Mesenchymal stem cell (in vitro differentiated cells and primary cell): Measurements from ENCODE around the gene HDGF.

ENCODE experiments used
- DNase-seq: peaks from one replicate; pipeline ENCODE4 v3.0.0-alpha.2; 2013
- H2AFZ ChIP-seq: one replicate; pipeline ENCODE4 v1.6.1; 2013; ENCODE audit warnings: low read depth, mild to moderate bottlenecking, control low read depth, inconsistent platforms, low read length, moderate library complexity
- H2AK5ac ChIP-seq: 2 replicates; pipeline ENCODE4 v1.6.1; 2013; ENCODE audit warnings: low read length, moderate library complexity, mild to moderate bottlenecking, inconsistent platforms; ENCODE audit not compliant: severe bottlenecking
- H2BK120ac ChIP-seq: one replicate; pipeline ENCODE4 v1.6.1; 2013; ENCODE audit warnings: low read depth, mild to moderate bottlenecking, inconsistent platforms, low read length, moderate library complexity
- H2BK12ac ChIP-seq, 2 experiments: one replicate each; pipeline ENCODE4 v1.6.1; 2013; ENCODE audit warnings: inconsistent platforms in 2 of 2, low read length in 2 of 2, mild to moderate bottlenecking in 2 of 2, moderate library complexity in 2 of 2, control low read depth in 1 of 2
- H2BK15ac ChIP-seq: one replicate; pipeline ENCODE4 v1.6.1; 2013; ENCODE audit warnings: mild to moderate bottlenecking, low read depth, inconsistent platforms; ENCODE audit not compliant: poor library complexity, severe bottlenecking
- H2BK5ac ChIP-seq: 2 replicates; pipeline ENCODE4 v1.6.1; 2013; ENCODE audit warnings: low read depth, mild to moderate bottlenecking, low read length, control low read depth, inconsistent platforms; ENCODE audit not compliant: poor library complexity, severe bottlenecking
- H3K14ac ChIP-seq, 2 experiments: one replicate each; pipeline ENCODE4 v1.6.1; 2013; ENCODE audit warnings: inconsistent platforms in 2 of 2, low read length in 2 of 2, control low read depth in 1 of 2, mild to moderate bottlenecking in 1 of 2, moderate library complexity in 1 of 2
- H3K18ac ChIP-seq, 2 experiments: one replicate each; pipeline ENCODE4 v1.6.1; 2013; ENCODE audit warnings: inconsistent platforms in 2 of 2, low read length in 2 of 2, control low read depth in 1 of 2, low read depth in 1 of 2, mild to moderate bottlenecking in 1 of 2
- H3K23ac ChIP-seq, 2 experiments: one replicate each; pipeline ENCODE4 v1.6.1; 2013; ENCODE audit warnings: inconsistent platforms in 2 of 2, low read length in 2 of 2, mild to moderate bottlenecking in 2 of 2, moderate library complexity in 2 of 2, control low read depth in 1 of 2
- H3K27ac ChIP-seq: 2 replicates; pipeline ENCODE4 v1.5.1; 2013; ENCODE audit warnings: mild to moderate bottlenecking, moderate library complexity, low read length, control low read depth, inconsistent platforms; ENCODE audit not compliant: poor library complexity, severe bottlenecking
- H3K27me3 ChIP-seq, 2 experiments: 2 replicates each; pipeline versions ENCODE4 v1.6.1 to v1.7.0; 2013; ENCODE audit warnings: low read length in 2 of 2, mild to moderate bottlenecking in 2 of 2, moderate library complexity in 2 of 2, control low read depth in 1 of 2, inconsistent platforms in 1 of 2; ENCODE audit not compliant: control insufficient read depth in 1 of 2, insufficient read depth in 1 of 2
- H3K36me3 ChIP-seq, 2 experiments: 2 replicates each; pipeline versions ENCODE4 v1.6.1 to v1.7.0; 2013; ENCODE audit warnings: low read length in 2 of 2, control low read depth in 1 of 2, inconsistent platforms in 1 of 2, low read depth in 1 of 2, mild to moderate bottlenecking in 1 of 2; ENCODE audit not compliant: insufficient read depth in 2 of 2, control insufficient read depth in 1 of 2
- H3K4ac ChIP-seq, 2 experiments: one replicate each; pipeline ENCODE4 v1.6.1; 2013; ENCODE audit warnings: inconsistent platforms in 2 of 2, low read length in 2 of 2, mild to moderate bottlenecking in 2 of 2, moderate library complexity in 2 of 2, control low read depth in 1 of 2, low read depth in 1 of 2
- H3K4me1 ChIP-seq: 2 replicates; pipeline ENCODE4 v1.6.1; 2013; ENCODE audit warnings: low read depth, low read length, control low read depth; ENCODE audit not compliant: control insufficient read depth, insufficient read depth
- H3K4me2 ChIP-seq: 2 replicates; pipeline ENCODE4 v1.6.1; 2013; ENCODE audit warnings: low read length, mild to moderate bottlenecking, inconsistent platforms; ENCODE audit not compliant: poor library complexity, severe bottlenecking
- H3K4me3 ChIP-seq, 2 experiments: 2 replicates each; pipeline versions ENCODE4 v1.5.1 to v1.7.0; 2013; ENCODE audit warnings: low read length in 2 of 2, mild to moderate bottlenecking in 2 of 2, control low read depth in 1 of 2, low read depth in 1 of 2; ENCODE audit not compliant: insufficient read depth in 1 of 2
- H3K79me1 ChIP-seq: replicated peaks from 2 replicates; pipeline ENCODE4 v1.6.1; 2013; ENCODE audit warnings: mild to moderate bottlenecking, control low read depth, low read length, inconsistent platforms; ENCODE audit not compliant: poor library complexity, severe bottlenecking
- H3K9ac ChIP-seq: 2 replicates; pipeline ENCODE4 v1.7.0; 2013; ENCODE audit warnings: mild to moderate bottlenecking, low read length, moderate library complexity
- H3K9me3 ChIP-seq: 2 replicates; pipeline ENCODE4 v1.7.0; 2013; ENCODE audit warnings: mild to moderate bottlenecking, low read length; ENCODE audit not compliant: control insufficient read depth
- H4K8ac ChIP-seq: one replicate; pipeline ENCODE4 v1.6.1; 2013; ENCODE audit warnings: inconsistent platforms, mild to moderate bottlenecking, low read length, moderate library complexity
- H4K91ac ChIP-seq: one replicate; pipeline ENCODE4 v1.6.1; 2013; ENCODE audit warnings: mild to moderate bottlenecking, low read length, inconsistent platforms
- WGBS: methylation state at CpG from one replicate; pipeline ENCODE4 v1.1.7; 2013; ENCODE audit warnings: mixed read lengths; 5-methylcytosine and 5-hydroxymethylcytosine counted together

The HDGF gene

DNA sequence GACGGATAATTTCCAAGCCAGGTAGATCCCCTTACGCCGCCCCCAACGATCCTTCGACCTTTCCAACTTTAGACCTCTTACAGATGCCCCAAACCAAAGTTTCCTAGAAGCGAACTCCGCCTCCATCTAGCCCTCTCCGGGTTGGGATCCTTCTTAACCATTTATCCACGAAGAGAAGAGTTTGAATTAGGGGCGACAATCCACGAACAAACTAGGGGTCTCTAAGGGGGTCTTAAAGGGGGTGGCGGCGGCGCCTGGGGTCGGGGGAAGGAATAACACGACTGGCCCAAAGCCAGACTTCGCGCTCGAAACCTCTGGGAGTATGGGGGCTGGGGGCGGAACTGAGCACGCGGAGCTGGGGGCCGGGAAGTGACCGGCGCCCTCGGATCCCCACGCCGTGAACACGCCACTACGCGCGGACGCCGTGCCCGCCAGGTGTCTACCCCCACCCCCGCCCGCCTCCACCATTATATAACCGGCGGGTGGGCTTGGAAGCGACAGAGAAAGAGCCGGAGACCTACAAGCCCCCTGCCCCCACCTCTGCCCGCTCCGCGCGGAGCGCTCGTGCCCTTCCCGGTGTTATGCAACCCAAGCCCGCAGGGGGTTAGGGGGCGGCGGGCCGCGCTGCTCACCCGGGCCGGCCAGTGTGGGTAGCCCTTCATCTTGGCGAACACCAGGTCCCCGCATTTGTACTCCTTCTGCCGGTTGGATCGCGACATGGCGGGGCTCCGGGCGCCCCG is 594 bp downstream of the HDGF start:
- peak overlapping the region; percentile 14 to 92 for H2BK12ac ChIP-seq
- peak overlapping the region; percentile 94 for H3K9ac ChIP-seq
- H3K4me1 ChIP-seq: peaks cover 33% of the 10 kb centered on the region
- H2BK15ac ChIP-seq: peak overlapping the region; percentile 64
- H3K4me2 ChIP-seq: peak overlapping the region; percentile 90
- peak overlapping the region; percentile 74 for H2BK5ac ChIP-seq
- H3K23ac ChIP-seq: peak overlapping the region; percentile 91 to 99
- no peaks in the 10 kb centered on the region for H3K9me3 ChIP-seq
- H3K4ac ChIP-seq: peak overlapping the region; percentile 96 to 99
- peak overlapping the region; percentile 95 for H4K91ac ChIP-seq
- no peaks in the 10 kb centered on the region for H3K27me3 ChIP-seq
- peaks cover 9% of the 10 kb centered on the region for H3K79me1 ChIP-seq
- 2% methylated on average over 37 of the region's 64 CpGs for WGBS
- H3K4me3 ChIP-seq: peak overlapping the region; percentile 84 to 90
- H2AK5ac ChIP-seq: peak overlapping the region; percentile 99
- peak overlapping the region; percentile 90 for H4K8ac ChIP-seq
- H3K18ac ChIP-seq: peak overlapping the region; percentile 97 to 98
- H3K14ac ChIP-seq: peak overlapping the region; percentile 2 to 56
- peak; percentile 62 for DNase-seq
- peak overlapping the region; percentile 90 for H3K27ac ChIP-seq
- H3K36me3 ChIP-seq: peaks cover 3 to 11% of the 10 kb centered on the region in 2 experiments
- peak overlapping the region; percentile 98 for H2BK120ac ChIP-seq
- H2AFZ ChIP-seq: no peak overlapping the region

DNA sequence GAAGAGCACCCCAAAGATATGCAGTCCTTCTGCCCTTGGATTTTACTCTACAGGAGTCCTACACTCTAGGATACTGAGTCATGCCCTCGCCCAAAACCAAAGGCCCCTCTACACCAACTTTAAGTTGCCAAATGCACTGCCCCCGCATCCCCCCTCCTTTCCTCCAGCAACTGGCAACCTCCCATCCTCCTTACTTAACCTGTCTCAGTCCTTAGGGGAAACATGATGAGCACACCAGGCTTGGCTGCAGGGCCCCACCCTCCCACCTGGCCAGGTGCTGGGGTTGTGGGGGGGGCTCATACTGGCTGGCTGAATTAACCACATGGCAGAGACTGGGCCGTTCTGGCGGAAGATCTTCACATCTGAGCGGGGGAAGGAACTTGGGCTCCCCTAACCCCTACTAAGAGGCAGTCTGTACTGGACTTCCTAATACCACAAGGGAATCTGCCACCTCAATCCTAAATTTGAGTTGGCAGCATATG is 1.2 kb downstream of the HDGF start:
- Histone ChIP-seq H2AFZ (no peak overlapping the region), H2BK120ac (peak overlapping the region; percentile 85), H2BK12ac (peak overlapping the region; percentile 14 to 92), H3K4me1 (peaks cover 39% of the 10 kb centered on the region), H3K9ac (peak overlapping the region; percentile 94), H2BK15ac (no peak overlapping the region), H3K18ac (peak overlapping the region; percentile 97 to 98), H3K23ac (peak overlapping the region; percentile 0 to 86), H3K27me3 (no peaks in the 10 kb centered on the region), H4K91ac (peak overlapping the region; percentile 87), H3K36me3 (peaks cover 6 to 11% of the 10 kb centered on the region in 2 experiments), H2BK5ac (peak overlapping the region; percentile 74), H3K27ac (peak overlapping the region; percentile 90), H3K9me3 (no peaks in the 10 kb centered on the region), H3K4me3 (peak overlapping the region; percentile 84 to 90), H3K79me1 (peaks cover 5% of the 10 kb centered on the region), H3K4me2 (peak overlapping the region; percentile 90), H4K8ac (peak overlapping the region; percentile 57), H2AK5ac (peak overlapping the region; percentile 99), H3K4ac (peak overlapping the region; percentile 83 to 99), H3K14ac (peak overlapping the region in 1 of 2 experiments; percentile 53)
- 7% methylated on average over 3 of the region's 5 CpGs for WGBS
- no peak for DNase-seq

DNA sequence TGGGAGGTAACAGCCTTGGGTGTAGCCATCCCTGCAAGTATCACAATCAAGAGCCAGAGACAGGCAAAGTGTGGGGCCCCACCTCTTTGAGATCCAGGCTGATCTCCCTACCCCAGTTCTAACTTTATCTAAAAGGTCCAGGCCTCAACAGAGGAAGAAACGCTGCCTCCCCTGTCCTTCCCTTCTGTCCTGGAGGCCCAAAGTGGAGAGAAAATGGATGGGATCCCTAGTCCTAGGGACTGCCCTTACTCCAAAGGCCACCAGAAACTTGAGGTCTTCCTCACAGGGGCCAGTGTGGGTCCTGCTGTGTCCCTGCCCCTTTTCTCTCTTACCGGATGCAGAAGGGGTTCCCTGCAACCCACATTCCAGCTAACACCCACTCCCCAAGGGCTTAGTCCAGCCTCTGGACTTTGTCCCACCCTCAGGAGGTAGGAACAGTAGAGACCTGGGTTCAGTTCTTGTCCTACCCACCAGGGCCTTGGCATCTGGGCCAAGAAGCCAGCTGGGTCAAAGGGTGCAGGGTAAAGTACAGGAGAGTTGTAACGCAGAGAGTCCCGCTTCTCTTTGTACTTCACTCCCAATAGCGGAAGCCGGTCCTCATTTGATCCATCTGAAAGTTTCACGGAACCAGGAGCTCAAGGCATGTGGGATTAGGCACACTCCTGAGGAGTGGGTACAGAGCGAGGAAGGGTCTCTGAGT is 1.9 kb downstream of the HDGF start:
- Histone ChIP-seq H2BK15ac (peak overlapping the region; percentile 86), H2AFZ (no peak overlapping the region), H3K23ac (peak overlapping the region in 1 of 2 experiments; percentile 95), H2BK5ac (peak overlapping the region; percentile 66), H3K14ac (peak overlapping the region; percentile 27 to 59), H4K91ac (peak overlapping the region; percentile 87), H3K27me3 (no peaks in the 10 kb centered on the region), H3K27ac (peak overlapping the region; percentile 90), H3K4me3 (peak overlapping the region; percentile 12 to 90), H3K4ac (peak overlapping the region; percentile 83 to 96), H2BK12ac (peak overlapping the region; percentile 87 to 99), H3K79me1 (peaks cover 5% of the 10 kb centered on the region), H3K4me1 (peaks cover 45% of the 10 kb centered on the region), H3K4me2 (peak overlapping the region; percentile 90), H2BK120ac (peak overlapping the region; percentile 85), H3K9me3 (no peaks in the 10 kb centered on the region), H3K36me3 (peaks cover 13 to 18% of the 10 kb centered on the region in 2 experiments), H3K18ac (peak overlapping the region; percentile 94 to 98), H2AK5ac (peak overlapping the region; percentile 99), H3K9ac (peak overlapping the region; percentile 94), H4K8ac (peak overlapping the region; percentile 97)
- 73% methylated on average over 7 of the region's 8 CpGs for WGBS
- no peak for DNase-seq
